Measurements from ENCODE around the gene AK9.

AK9 gene

GRCh38 chr6:109655761-109656262, 35.2 kb downstream of the AK9 start:
- no peak for DNase-seq (ENCODE audit: extremely low spot score)
- TF ChIP-seq LEF1 (IDR thresholded peaks at IDR 0.05; ENCODE audit: borderline replicate concordance) (no peak), SP1 (IDR thresholded peaks at IDR 0.05) (no peak), FOXK2 (IDR thresholded peaks at IDR 0.05) (no peak), L3MBTL2 (conservative IDR thresholded peaks at IDR 0.05) (no peak), ARNT (IDR thresholded peaks at IDR 0.05) (no peak), BHLHE40 (IDR thresholded peaks at IDR 0.05; ENCODE audit: borderline replicate concordance) (no peak), TARDBP (IDR thresholded peaks at IDR 0.05) (no peak), FOXA1 (IDR thresholded peaks at IDR 0.05) (no peak), PKNOX1 (IDR thresholded peaks at IDR 0.05) (no peak), NFRKB (IDR thresholded peaks at IDR 0.05) (no peak), CTBP1 (IDR thresholded peaks at IDR 0.05; ENCODE audit: borderline replicate concordance) (no peak), ELF4 (IDR thresholded peaks at IDR 0.05) (no peak)
- CTCF ChIA-PET = no interaction called here
- POLR2A ChIA-PET = no interaction called here

GRCh38 chr6:109653264-109653663, 37.7 kb downstream of the AK9 start:
- CTCF ChIA-PET = no interaction called here
- TF ChIP-seq HDGF (IDR thresholded peaks at IDR 0.05; ENCODE audit: borderline replicate concordance) = no peak
- no peak for TF ChIP-seq LEF1 (IDR thresholded peaks at IDR 0.05; ENCODE audit: borderline replicate concordance)
- TF ChIP-seq FOXK2 (IDR thresholded peaks at IDR 0.05) = no peak
- TF ChIP-seq TARDBP (IDR thresholded peaks at IDR 0.05) = no peak
- TF ChIP-seq NFRKB (IDR thresholded peaks at IDR 0.05) = no peak
- TF ChIP-seq SUZ12 (IDR thresholded peaks at IDR 0.05) = no peak
- no peak for TF ChIP-seq CTBP1 (IDR thresholded peaks at IDR 0.05; ENCODE audit: borderline replicate concordance)
- no peak for TF ChIP-seq BHLHE40 (IDR thresholded peaks at IDR 0.05; ENCODE audit: borderline replicate concordance)
- TF ChIP-seq FOXM1 (IDR thresholded peaks at IDR 0.05; ENCODE audit: borderline replicate concordance) = no peak
- no peak for TF ChIP-seq ELF4 (IDR thresholded peaks at IDR 0.05)
- no peak for DNase-seq (ENCODE audit: extremely low spot score)
- POLR2A ChIA-PET = no interaction called here

GRCh38 chr6:109644131-109644530, 46.9 kb downstream of the AK9 start:
- no peak for DNase-seq (ENCODE audit: extremely low spot score)
- no peak for TF ChIP-seq HDGF (IDR thresholded peaks at IDR 0.05; ENCODE audit: borderline replicate concordance)
- no peak for TF ChIP-seq ELF4 (IDR thresholded peaks at IDR 0.05)
- no peak for TF ChIP-seq LEF1 (IDR thresholded peaks at IDR 0.05; ENCODE audit: borderline replicate concordance)
- TF ChIP-seq PKNOX1 (IDR thresholded peaks at IDR 0.05) = no peak
- ChIA-PET POLR2A (no interaction called here), CTCF (interaction anchor here (0.6 kb wide), 1 partner anchor 8 kb away, joined by 3 read pairs; no protein-coding TSS in a partner anchor)

- ChIA-PET CTCF (no interaction called here), POLR2A (no interaction called here)
- no peak for DNase-seq (ENCODE audit: extremely low spot score)
- TF ChIP-seq FOXA1 (IDR thresholded peaks at IDR 0.05) (no peak), CTBP1 (IDR thresholded peaks at IDR 0.05; ENCODE audit: borderline replicate concordance) (no peak), PKNOX1 (IDR thresholded peaks at IDR 0.05) (no peak), HDGF (IDR thresholded peaks at IDR 0.05; ENCODE audit: borderline replicate concordance) (no peak), FOXM1 (IDR thresholded peaks at IDR 0.05; ENCODE audit: borderline replicate concordance) (no peak), SP1 (IDR thresholded peaks at IDR 0.05) (no peak), BHLHE40 (IDR thresholded peaks at IDR 0.05; ENCODE audit: borderline replicate concordance) (no peak), TARDBP (IDR thresholded peaks at IDR 0.05) (no peak), LEF1 (IDR thresholded peaks at IDR 0.05; ENCODE audit: borderline replicate concordance) (no peak), SUZ12 (IDR thresholded peaks at IDR 0.05) (no peak)
Measured at GRCh38 chr6:109632405-109632804, 58.6 kb downstream of the AK9 start.

GRCh38 chr6:109631403-109631802, 59.6 kb downstream of the AK9 start:
- ChIA-PET CTCF (no interaction called here), POLR2A (no interaction called here)
- TF ChIP-seq FOXM1 (IDR thresholded peaks at IDR 0.05; ENCODE audit: borderline replicate concordance) (no peak), TARDBP (IDR thresholded peaks at IDR 0.05) (no peak), FOXA1 (IDR thresholded peaks at IDR 0.05) (no peak), HDGF (IDR thresholded peaks at IDR 0.05; ENCODE audit: borderline replicate concordance) (no peak), BHLHE40 (IDR thresholded peaks at IDR 0.05; ENCODE audit: borderline replicate concordance) (no peak), SP1 (IDR thresholded peaks at IDR 0.05) (no peak), FOXK2 (IDR thresholded peaks at IDR 0.05) (no peak), L3MBTL2 (conservative IDR thresholded peaks at IDR 0.05) (no peak), ZNF384 (IDR thresholded peaks at IDR 0.05) (no peak), NFRKB (IDR thresholded peaks at IDR 0.05) (no peak), PKNOX1 (IDR thresholded peaks at IDR 0.05) (no peak), LEF1 (IDR thresholded peaks at IDR 0.05; ENCODE audit: borderline replicate concordance) (no peak)
- DNase-seq (ENCODE audit: extremely low spot score) = no peak
